GM12873 (cell line): ENCODE data around the gene GJA4.

Source experiments
- CTCF ChIP-seq: IDR thresholded peaks from 2 replicates; pipeline ENCODE4 v1.5.1; 2012; ENCODE audit warnings: low read depth, mild to moderate bottlenecking, moderate library complexity, low read length, control low read depth; ENCODE audit not compliant: insufficient read depth; ENCODE audit errors: missing control alignments

The GJA4 gene

GRCh38 chr1:34792868-34793727 lies at the start of gene GJA4:
GJA4 (plus strand) TSS chr1:34792999; CDS start chr1:34794214, 1,215 bp downstream.
- no peak for TF ChIP-seq CTCF

- no peak for TF ChIP-seq CTCF
These were observed 49.0 kb upstream of the GJA4 start for GRCh38 chr1:34743775-34744174.

GRCh38 chr1:34744851-34745250 lies 47.9 kb upstream of the GJA4 start:
- no peak for TF ChIP-seq CTCF

- TF ChIP-seq CTCF = no peak
These were observed 47.1 kb upstream of the GJA4 start for GRCh38 chr1:34745666-34746065.

- TF ChIP-seq CTCF = no peak
These were observed 46.7 kb upstream of the GJA4 start for GRCh38 chr1:34746101-34746500.

- no peak for TF ChIP-seq CTCF
These were observed 45.8 kb upstream of the GJA4 start for GRCh38 chr1:34746785-34747637.

GRCh38 chr1:34747638-34747941 lies 45.2 kb upstream of the GJA4 start:
- no peak for TF ChIP-seq CTCF
